ENCODE measurements around the gene DMD.

The DMD gene

GRCh38 chrX:32894679-32895078 is 316.7 kb downstream of the DMD start:
- TF ChIP-seq CTCF (IDR thresholded peaks at IDR 0.05; ENCODE audit: borderline replicate concordance, extremely low read depth, low read length, poor library complexity, severe bottlenecking) (no peak), EZH2 (IDR thresholded peaks at IDR 0.05; ENCODE audit: borderline replicate concordance, low read depth, low read length, severe bottlenecking) (no peak)

GRCh38 chrX:32893751-32894150 is 317.6 kb downstream of the DMD start:
- no peaks in the 10 kb centered on the region for H3K4me1 ChIP-seq (ENCODE audit: insufficient read depth, low read length)
- no peak overlapping the region for H3K9ac ChIP-seq (ENCODE audit: low read depth, low read length)
- H2AFZ ChIP-seq (ENCODE audit: low read depth, low read length), result no peak overlapping the region
- no peaks in the 10 kb centered on the region for H4K20me1 ChIP-seq (ENCODE audit: insufficient read depth, low read length)
- H3K4me3 ChIP-seq (ENCODE audit: low read depth in 1 of 2, low read length in 2 of 2), result no peak overlapping the region
- H3K27ac ChIP-seq (ENCODE audit: low read length), result no peak overlapping the region
- no peaks in the 10 kb centered on the region for H3K9me3 ChIP-seq (ENCODE audit: insufficient read depth, low read length, severe bottlenecking)
- TF ChIP-seq CTCF (IDR thresholded peaks at IDR 0.05; ENCODE audit: borderline replicate concordance, extremely low read depth, low read length, poor library complexity, severe bottlenecking) (no peak), EZH2 (IDR thresholded peaks at IDR 0.05; ENCODE audit: borderline replicate concordance, low read depth, low read length, severe bottlenecking) (no peak)
- no peaks in the 10 kb centered on the region for H3K27me3 ChIP-seq (ENCODE audit: insufficient read depth, low read length, poor library complexity)
- no peak for ATAC-seq (ENCODE audit: insufficient read depth, low read depth)
- no peaks in the 10 kb centered on the region for H3K79me2 ChIP-seq (ENCODE audit: insufficient read depth, low read length)
- no peak overlapping the region for H3K4me2 ChIP-seq (ENCODE audit: insufficient read depth, low read length)
- no peaks in the 10 kb centered on the region for H3K36me3 ChIP-seq (ENCODE audit: insufficient read depth, low read length)
- DNase-seq, result no peak

More at GRCh38 chrX:32894679-32895078, 316.7 kb downstream of the DMD start:
- Histone ChIP-seq H3K27me3 (ENCODE audit: insufficient read depth, low read length, poor library complexity) (no peaks in the 10 kb centered on the region), H3K4me3 (ENCODE audit: low read depth in 1 of 2, low read length in 2 of 2) (no peak overlapping the region), H3K27ac (ENCODE audit: low read length) (no peak overlapping the region), H3K36me3 (ENCODE audit: insufficient read depth, low read length) (no peaks in the 10 kb centered on the region), H3K4me1 (ENCODE audit: insufficient read depth, low read length) (no peaks in the 10 kb centered on the region), H3K4me2 (ENCODE audit: insufficient read depth, low read length) (no peak overlapping the region), H3K9ac (ENCODE audit: low read depth, low read length) (no peak overlapping the region), H2AFZ (ENCODE audit: low read depth, low read length) (no peak overlapping the region), H3K9me3 (ENCODE audit: insufficient read depth, low read length, severe bottlenecking) (no peaks in the 10 kb centered on the region), H3K79me2 (ENCODE audit: insufficient read depth, low read length) (no peaks in the 10 kb centered on the region), H4K20me1 (ENCODE audit: insufficient read depth, low read length) (no peaks in the 10 kb centered on the region)
- DNase-seq (no peak), ATAC-seq (ENCODE audit: insufficient read depth, low read depth) (no peak)

- no peaks in the 10 kb centered on the region for H3K27me3 ChIP-seq (ENCODE audit: insufficient read depth, low read length, poor library complexity)
- no peak overlapping the region for H3K4me2 ChIP-seq (ENCODE audit: insufficient read depth, low read length)
- H3K36me3 ChIP-seq (ENCODE audit: insufficient read depth, low read length), result no peaks in the 10 kb centered on the region
- no peak for DNase-seq
- H2AFZ ChIP-seq (ENCODE audit: low read depth, low read length), result no peak overlapping the region
- H3K27ac ChIP-seq (ENCODE audit: low read length), result no peak overlapping the region
- H3K79me2 ChIP-seq (ENCODE audit: insufficient read depth, low read length), result no peaks in the 10 kb centered on the region
- no peak overlapping the region for H3K4me3 ChIP-seq (ENCODE audit: low read depth in 1 of 2, low read length in 2 of 2)
- H3K9ac ChIP-seq (ENCODE audit: low read depth, low read length), result no peak overlapping the region
- TF ChIP-seq EZH2 (IDR thresholded peaks at IDR 0.05; ENCODE audit: borderline replicate concordance, low read depth, low read length, severe bottlenecking), result no peak
- no peak for TF ChIP-seq CTCF (IDR thresholded peaks at IDR 0.05; ENCODE audit: borderline replicate concordance, extremely low read depth, low read length, poor library complexity, severe bottlenecking)
- H3K4me1 ChIP-seq (ENCODE audit: insufficient read depth, low read length), result no peaks in the 10 kb centered on the region
- H4K20me1 ChIP-seq (ENCODE audit: insufficient read depth, low read length), result no peaks in the 10 kb centered on the region
- no peaks in the 10 kb centered on the region for H3K9me3 ChIP-seq (ENCODE audit: insufficient read depth, low read length, severe bottlenecking)
- ATAC-seq (ENCODE audit: insufficient read depth, low read depth), result no peak
Observed at GRCh38 chrX:32877592-32877991, 333.8 kb downstream of the DMD start.

GRCh38 chrX:32874839-32875238 is 336.5 kb downstream of the DMD start:
- Histone ChIP-seq H3K27me3 (ENCODE audit: insufficient read depth, low read length, poor library complexity) (no peaks in the 10 kb centered on the region), H3K4me1 (ENCODE audit: insufficient read depth, low read length) (no peaks in the 10 kb centered on the region), H3K4me2 (ENCODE audit: insufficient read depth, low read length) (no peak overlapping the region), H3K4me3 (ENCODE audit: low read depth in 1 of 2, low read length in 2 of 2) (no peak overlapping the region), H2AFZ (ENCODE audit: low read depth, low read length) (no peak overlapping the region), H3K9ac (ENCODE audit: low read depth, low read length) (no peak overlapping the region), H3K36me3 (ENCODE audit: insufficient read depth, low read length) (no peaks in the 10 kb centered on the region), H3K79me2 (ENCODE audit: insufficient read depth, low read length) (no peaks in the 10 kb centered on the region), H4K20me1 (ENCODE audit: insufficient read depth, low read length) (no peaks in the 10 kb centered on the region), H3K9me3 (ENCODE audit: insufficient read depth, low read length, severe bottlenecking) (no peaks in the 10 kb centered on the region), H3K27ac (ENCODE audit: low read length) (no peak overlapping the region)
- TF ChIP-seq EZH2 (IDR thresholded peaks at IDR 0.05; ENCODE audit: borderline replicate concordance, low read depth, low read length, severe bottlenecking) (no peak), CTCF (IDR thresholded peaks at IDR 0.05; ENCODE audit: borderline replicate concordance, extremely low read depth, low read length, poor library complexity, severe bottlenecking) (no peak)
- DNase-seq (no peak), ATAC-seq (ENCODE audit: insufficient read depth, low read depth) (no peak)

All from DND-41 (cell line).